Right ventricle myocardium inferior (tissue), 1 donor: ENCODE measurements around the gene ARHGAP27. TPM values are rescaled to one million over a fixed set of nuclear protein-coding genes. Genes with fewer than 3 reads are reported as not detected.
"Not testable (repeated sequence)": the region's sequence is repeated elsewhere in the genome, so short reads cannot be mapped to it uniquely, and the experiment has no call there.

Experiments
- ATAC-seq: fragments of 200-7000 bp; cut with Tn5 transposase; one replicate; pipeline ENCODE4 v1.9.1; 2020; ENCODE audit warnings: mild to moderate bottlenecking, moderate library complexity
- DNase-seq: peaks from one replicate; pipeline ENCODE4 v3.0.0; 2021; ENCODE audit errors: missing footprints
- intact Hi-C: fragments of 100-400 bp; cut with DNase I; formaldehyde crosslinking; loops from one replicate; pipeline ENCODE4 v1.11.0; 2022
- long read RNA-seq: library from polyadenylated mRNA; unstranded; transcript quantifications from one replicate; pipeline ENCODE4 v2.0.0, GENCODE V29; 2021
- total RNA-seq: library from RNA; stranded (reverse); fragmentation: NEBNext Ultra II Directional; extraction: Animal tissue kit (Norgen Biotek cat#: 25700); gene quantifications from one replicate; pipeline ENCODE4 v1.2.1, GENCODE V29; 2021
- donor health status: DM: no; HTN: yes; CAD: no; lungs with severe emphysema.

Gene ARHGAP27
- 34.4 TPM for total RNA-seq
- long read RNA-seq, full-length matches to known transcripts, result 14 of 64 reads
- long read RNA-seq, partial matches to known transcripts, result 9 of 64 reads
- long read RNA-seq, other reads (novel, unspliced or antisense), result 41 of 64 reads

- peak; percentile 39 for ATAC-seq
- intact Hi-C loops, result no loop called here
- DNase-seq, result peak; percentile 90
These were observed at the start of gene ARHGAP27 for GRCh38 chr17:45432405-45433158. Gene ARHGAP27, minus strand, starts transcription at chr17:45432870. Its CDS starts 2,591 bp downstream, at chr17:45430279.

- intact Hi-C loops, DNase-seq, ATAC-seq: not testable (repeated sequence)
These were observed 49.6 kb upstream of the ARHGAP27 start for GRCh38 chr17:45482317-45482716.

GRCh38 chr17:45475436-45475835, 42.8 kb upstream of the ARHGAP27 start:
- ATAC-seq, intact Hi-C loops, DNase-seq: not testable (repeated sequence)

GRCh38 chr17:45472249-45472648, 39.6 kb upstream of the ARHGAP27 start:
- ATAC-seq, intact Hi-C loops, DNase-seq: not testable (repeated sequence)

- DNase-seq, intact Hi-C loops, ATAC-seq: not testable (repeated sequence)
These were observed 36.5 kb upstream of the ARHGAP27 start for GRCh38 chr17:45469204-45469563.

GRCh38 chr17:45468293-45469203, 35.9 kb upstream of the ARHGAP27 start:
- ATAC-seq, DNase-seq, intact Hi-C loops: not testable (repeated sequence)

GRCh38 chr17:45461524-45462327, 29.1 kb upstream of the ARHGAP27 start:
- DNase-seq (peak; percentile 31), ATAC-seq (peak; percentile 39)
- intact Hi-C loops, result not testable (repeated sequence)

GRCh38 chr17:45460422-45460821, 27.8 kb upstream of the ARHGAP27 start:
- intact Hi-C loops, ATAC-seq, DNase-seq: not testable (repeated sequence)

GRCh38 chr17:45454341-45454740, 21.7 kb upstream of the ARHGAP27 start:
- ATAC-seq, DNase-seq, intact Hi-C loops: not testable (repeated sequence)

GRCh38 chr17:45453731-45454130, 21.1 kb upstream of the ARHGAP27 start:
- intact Hi-C loops, ATAC-seq: not testable (repeated sequence)
- DNase-seq, result peak; percentile 35

GRCh38 chr17:45453225-45453534, 20.5 kb upstream of the ARHGAP27 start:
- ATAC-seq, intact Hi-C loops: not testable (repeated sequence)
- peak; percentile 1 for DNase-seq

GRCh38 chr17:45452329-45453224, 19.9 kb upstream of the ARHGAP27 start:
- ATAC-seq, intact Hi-C loops: not testable (repeated sequence)
- DNase-seq, result peak; percentile 8

GRCh38 chr17:45451660-45452059, 19.0 kb upstream of the ARHGAP27 start:
- ATAC-seq, DNase-seq, intact Hi-C loops: not testable (repeated sequence)

GRCh38 chr17:45451131-45451530, 18.5 kb upstream of the ARHGAP27 start:
- DNase-seq (peak; percentile 14), ATAC-seq (no peak)
- intact Hi-C loops, result no loop called here

GRCh38 chr17:45449708-45450329, 17.1 kb upstream of the ARHGAP27 start:
- ATAC-seq, DNase-seq, intact Hi-C loops: not testable (repeated sequence)

- ATAC-seq, intact Hi-C loops, DNase-seq: not testable (repeated sequence)
These were observed 16.6 kb upstream of the ARHGAP27 start for GRCh38 chr17:45449260-45449659.

- intact Hi-C loops, ATAC-seq: not testable (repeated sequence)
- peak; percentile 1 for DNase-seq
These were observed 15.8 kb upstream of the ARHGAP27 start for GRCh38 chr17:45448483-45448882.
